HG03135 (cell line): Measurements from ENCODE around the gene AANAT.
A peak's percentile ranks its signal among the peaks of the same experiment; 100 is the strongest.

Experiments used
- ATAC-seq: cut with Tn5 transposase; IDR thresholded peaks from one replicate; pipeline ENCODE4 v1.9.1; 2021; ENCODE audit warnings: mild to moderate bottlenecking, moderate library complexity; ENCODE audit not compliant: unreplicated experiment

Gene AANAT

DNA sequence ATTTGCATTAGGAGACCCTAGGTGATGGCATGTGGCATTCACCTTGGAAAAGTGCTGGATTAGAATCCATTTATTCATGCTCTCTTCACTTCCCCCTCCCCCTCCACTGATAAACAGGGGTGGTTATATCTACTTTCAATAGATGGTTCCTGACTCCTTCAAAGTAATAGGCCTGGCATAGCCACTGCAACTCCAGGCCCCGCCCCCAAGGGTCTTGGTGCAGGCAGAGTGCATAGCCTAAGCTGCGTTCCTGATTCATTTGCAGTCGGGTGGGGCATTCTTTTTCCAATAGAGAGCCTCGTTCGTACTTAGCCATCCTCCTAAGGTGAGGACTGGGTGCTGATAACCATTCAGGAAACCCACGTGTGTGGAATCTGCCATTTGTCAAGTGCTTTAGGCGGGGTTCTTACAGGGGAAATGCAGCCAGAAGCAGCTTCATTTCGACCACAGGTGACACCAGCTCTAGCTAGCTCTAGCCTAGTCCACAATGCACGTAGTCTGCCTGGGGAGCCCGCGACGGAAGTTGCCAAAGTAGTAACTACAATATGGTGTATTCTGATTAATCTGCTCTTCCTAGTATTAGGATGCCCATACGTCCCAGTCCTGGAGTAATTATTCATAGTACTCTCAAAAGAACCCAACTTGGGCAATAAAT lies 25.6 kb upstream of the AANAT start:
- ATAC-seq = no peak

DNA sequence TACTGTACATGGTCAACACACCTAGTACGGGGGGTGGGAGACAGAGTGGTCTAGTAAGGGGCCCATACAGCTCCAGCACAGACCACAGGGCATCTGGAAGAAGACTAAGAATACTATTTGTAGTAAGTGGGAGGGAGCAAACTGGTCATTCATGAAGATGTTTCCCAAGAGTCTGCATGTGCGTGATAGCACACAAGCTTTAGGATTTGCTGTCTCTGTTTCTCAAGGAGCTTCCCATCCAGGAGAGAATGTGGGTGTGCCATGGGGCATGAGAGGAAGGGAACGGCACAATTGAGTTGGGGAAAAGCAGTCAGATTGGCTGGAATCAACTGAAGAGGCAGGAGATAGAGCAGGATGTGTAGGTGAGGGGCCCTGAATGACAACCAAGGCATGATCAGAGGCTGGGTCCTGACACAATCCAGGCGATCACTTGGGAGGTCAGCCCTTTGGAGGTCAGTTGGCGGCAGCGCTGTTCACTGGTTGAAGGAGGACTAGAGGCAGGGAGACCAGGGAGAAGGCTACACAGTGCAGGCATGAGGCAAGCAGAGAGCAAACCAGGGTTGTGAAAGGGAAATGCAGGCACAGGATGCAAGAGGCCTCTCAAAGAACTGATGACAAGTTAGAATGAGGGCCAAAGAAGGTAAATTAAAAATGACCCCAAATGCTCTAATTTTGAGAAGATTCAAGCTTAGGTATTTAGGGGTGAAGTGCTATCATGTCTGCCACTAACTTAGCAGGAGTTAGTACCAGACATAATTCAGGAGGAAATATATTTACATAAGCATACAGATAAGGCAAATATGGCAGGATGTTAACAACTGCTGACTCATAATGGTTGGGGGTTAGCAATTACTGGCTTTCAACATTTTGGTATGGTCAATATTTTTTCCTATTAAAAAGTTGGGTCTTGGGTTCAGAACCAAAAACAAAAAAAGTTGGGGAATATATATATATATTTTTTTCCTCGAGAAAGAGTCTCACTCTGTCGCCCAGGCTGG lies 24.8 kb upstream of the AANAT start:
- no peak for ATAC-seq

- no peak for ATAC-seq
Measured at GRCh38 chr17:76444518-76445311, 22.7 kb upstream of the AANAT start.

GRCh38 chr17:76445697-76446448 lies 21.5 kb upstream of the AANAT start:
- ATAC-seq = no peak

GRCh38 chr17:76446449-76447231 lies 20.8 kb upstream of the AANAT start:
- ATAC-seq = no peak

DNA sequence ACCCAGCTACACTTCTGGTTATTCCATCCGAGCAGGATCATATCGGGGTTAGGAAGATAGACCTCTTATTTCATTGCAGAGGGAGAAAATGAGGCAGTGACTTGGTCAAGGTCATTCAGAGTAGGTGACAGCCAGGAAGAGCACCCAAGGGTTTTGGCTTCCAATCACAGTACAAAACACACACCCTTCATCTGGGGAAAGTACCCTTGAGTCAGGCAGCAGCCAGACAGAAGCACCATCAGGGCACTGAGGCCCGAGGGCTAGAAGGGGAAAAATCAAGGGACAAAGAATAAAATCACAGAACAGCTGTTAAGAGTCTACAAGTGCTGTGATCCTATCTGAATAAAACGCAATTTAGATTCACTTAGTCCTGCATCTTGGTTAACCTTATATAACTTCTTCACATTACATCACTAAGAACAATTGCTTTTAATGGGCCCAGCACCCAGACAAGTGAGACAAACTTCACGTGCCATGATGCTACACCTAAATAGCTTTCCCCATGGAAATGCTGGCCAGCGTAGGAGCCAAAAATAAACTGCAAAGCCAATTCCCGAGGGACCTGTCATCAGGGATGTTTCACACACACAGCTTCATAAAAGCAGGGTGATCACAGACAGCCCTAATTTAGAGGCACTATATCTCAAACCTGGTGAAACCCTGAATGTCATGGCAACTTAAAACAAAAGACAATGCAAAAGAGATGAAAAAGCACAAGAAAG lies 19.3 kb upstream of the AANAT start:
- ATAC-seq = no peak

DNA sequence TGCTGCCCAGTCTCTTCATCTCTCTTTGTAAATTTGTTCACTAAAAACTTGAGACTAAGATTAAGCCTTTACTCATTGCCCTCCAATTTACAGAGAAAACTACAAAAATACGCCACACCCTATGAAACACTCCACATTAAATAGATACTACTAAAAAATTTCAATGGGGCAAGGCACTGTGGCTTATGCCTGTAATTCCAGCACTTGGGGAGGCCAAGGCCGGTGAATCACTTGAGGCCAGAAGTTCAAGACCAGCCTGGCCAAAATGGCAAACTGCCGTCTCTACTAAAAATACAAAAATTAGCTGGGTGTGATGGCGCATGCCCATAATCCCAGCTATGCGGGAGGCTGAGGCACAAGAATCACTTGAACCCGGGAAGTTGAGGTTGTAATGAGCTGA lies 18.3 kb upstream of the AANAT start:
- ATAC-seq = no peak

GRCh38 chr17:76451506-76451905 lies 15.9 kb upstream of the AANAT start:
- no peak for ATAC-seq

GRCh38 chr17:76452127-76452659 lies 15.2 kb upstream of the AANAT start:
- ATAC-seq = peak; percentile 13

- ATAC-seq = peak; percentile 86
Measured at GRCh38 chr17:76452660-76453430, 14.6 kb upstream of the AANAT start, which contains the start of gene UBE2O. Gene UBE2O (minus strand): TSS chr17:76453152. CDS start chr17:76453141, 11 bp downstream.

DNA sequence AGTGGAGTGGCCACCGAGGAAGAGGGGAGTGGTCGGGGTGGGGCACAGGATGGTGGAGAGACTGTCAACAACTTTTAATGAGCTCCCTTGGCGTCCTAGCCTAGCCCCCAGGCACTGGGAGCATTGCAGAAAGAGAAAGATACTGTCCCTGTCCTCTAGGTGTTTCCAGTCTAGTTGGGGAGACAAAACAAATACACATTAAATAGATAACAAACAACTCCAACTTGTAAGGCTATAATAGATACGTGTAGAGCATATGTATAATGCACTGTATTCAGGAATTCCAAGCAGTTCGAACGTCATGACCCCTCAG lies 14.0 kb upstream of the AANAT start:
- no peak for ATAC-seq

DNA sequence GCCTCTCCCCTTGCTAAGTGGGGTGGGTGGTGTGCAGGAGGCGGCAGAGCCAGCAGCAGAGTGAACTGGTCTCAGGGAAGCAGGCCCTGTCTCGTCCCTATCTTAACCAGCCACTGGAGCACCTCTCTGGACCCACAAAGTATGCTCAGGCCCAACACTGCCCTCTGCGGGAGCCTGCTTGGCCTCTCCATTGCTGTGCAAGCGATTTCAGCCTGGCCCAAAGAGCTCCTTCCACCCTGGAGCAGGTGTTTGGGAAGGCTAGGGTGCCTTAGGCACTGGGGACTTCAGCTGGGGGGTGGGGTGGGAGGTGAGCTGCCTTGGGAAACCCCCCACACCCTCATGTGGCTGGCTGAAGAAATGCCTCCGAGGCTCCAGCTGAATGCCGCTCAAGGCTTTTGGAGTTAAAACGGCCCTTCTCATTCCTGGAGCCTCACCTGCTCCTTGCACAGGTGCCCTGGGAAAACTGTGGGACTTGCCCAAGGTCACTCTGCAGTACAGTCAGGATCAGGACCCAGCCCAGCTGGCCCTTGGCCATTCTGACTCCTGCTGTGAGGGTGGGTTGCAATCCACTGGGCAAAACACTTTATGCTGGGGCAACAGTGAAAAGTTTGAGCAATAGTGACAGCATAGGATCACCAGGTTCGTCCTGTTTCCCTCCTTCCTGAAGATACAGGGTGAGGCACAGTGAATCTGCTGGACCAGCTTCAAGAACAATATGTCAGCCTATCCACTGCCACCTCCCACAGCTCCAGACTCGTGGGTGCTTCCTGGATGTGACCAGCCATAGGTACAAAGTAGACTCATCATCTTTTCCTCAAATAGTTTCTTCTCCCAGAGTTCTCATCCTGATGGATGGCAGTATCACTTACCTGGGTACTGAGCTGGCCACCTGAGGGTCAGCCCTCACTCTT lies 8.6 kb upstream of the AANAT start:
- no peak for ATAC-seq

- ATAC-seq = no peak
Measured at GRCh38 chr17:76459674-76460073, 7.7 kb upstream of the AANAT start.

DNA sequence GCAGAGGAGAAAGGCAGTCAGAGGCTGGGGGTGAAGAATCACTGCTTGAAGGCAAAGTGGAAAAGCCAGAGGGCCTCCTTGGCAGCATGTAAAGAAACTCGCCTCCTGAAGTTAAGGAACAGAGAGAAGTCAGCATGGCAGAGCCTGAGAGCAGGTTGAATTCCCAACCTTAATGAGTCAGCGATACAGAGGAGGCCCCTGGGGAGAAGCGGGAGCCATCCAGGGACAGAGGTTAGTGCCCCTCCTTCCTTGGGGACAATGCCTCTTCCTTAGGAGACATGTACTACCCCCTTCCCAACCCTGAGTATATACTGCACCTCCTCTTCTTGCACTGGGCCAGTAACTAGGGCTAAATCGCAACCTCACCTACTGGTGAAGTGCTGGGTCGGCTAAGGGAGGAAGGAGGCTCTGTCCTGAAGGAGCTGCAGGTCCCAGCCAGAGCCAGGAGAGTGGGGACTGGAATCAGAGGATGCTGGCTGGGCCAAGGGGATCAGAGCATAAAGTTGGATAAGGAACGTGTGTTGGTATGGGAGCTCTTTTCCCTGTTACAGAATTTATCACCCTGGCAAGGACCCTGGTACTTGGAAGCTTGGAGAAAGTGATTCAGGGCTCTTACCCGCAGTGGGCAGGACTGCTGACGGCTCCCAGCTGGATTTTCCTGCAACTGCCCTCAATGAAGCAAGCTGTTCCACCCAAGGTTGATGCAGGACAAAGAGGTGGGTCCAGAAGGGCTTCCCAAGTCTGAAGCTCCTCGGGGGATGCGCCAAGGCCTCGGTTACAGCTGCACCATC lies 5.4 kb upstream of the AANAT start:
- ATAC-seq = no peak

DNA sequence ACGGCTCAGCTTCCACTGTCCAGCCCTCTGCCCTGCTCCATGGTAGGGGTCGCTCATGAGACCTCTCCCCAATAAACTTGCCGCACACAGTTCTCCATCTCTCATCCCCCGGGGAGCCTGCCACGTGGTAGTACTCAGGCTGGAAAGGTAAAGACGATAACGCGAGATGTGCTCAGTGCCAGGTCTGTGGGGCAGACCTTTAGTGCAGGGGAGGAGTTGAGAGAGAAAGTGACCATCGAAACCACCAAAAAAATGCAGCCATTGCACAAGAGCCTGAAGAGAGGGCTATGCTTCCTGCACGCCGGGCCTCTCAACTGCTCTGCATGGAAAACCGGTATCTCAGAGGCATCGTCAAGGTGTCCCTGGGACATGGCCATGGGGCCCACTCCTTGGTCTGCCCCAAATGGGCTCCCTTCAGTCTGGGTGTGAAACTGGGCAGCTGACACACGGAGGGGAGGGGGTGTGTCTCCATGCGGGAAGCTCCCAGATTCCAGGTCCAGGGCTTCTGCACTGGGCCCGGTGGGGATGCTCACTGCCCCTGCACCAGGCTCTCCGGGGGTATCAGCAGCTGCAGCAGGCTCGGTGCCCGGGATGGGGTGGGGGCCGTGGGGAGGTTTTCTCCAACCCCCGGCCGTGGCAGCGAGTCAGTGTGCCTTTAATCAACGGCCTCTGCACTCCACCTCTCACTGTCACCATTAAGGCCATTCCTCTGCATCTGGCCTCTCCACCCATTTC lies 4.7 kb upstream of the AANAT start:
- ATAC-seq = no peak

DNA sequence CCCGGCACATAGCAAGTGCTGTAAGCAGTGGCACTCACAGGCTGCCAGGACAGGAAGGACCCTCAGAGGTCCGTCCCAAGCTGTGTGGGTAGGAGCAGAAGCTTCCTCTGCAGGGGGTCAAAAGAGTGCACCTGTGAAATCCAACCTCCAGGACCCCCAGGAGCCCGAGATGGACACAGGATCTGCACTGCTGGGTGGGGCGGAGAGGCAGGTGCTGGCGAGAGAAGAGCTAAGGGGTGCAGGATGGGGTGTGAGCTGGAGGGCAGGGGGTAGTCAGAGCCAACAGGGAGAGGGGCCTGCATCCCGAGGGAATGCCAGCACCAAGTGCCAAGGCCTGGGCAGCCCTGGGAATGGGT lies 650 bp upstream of the AANAT start:
- no peak for ATAC-seq
